Esophagus muscularis mucosa (tissue), 3 donors: Measurements from ENCODE around the gene HAND2.

ENCODE experiments used
- CTCF ChIP-seq, 3 experiments: fragments of 200-600 bp in 2 of 3; fragments of 450-650 bp in 1 of 3; sonication (generic) in 2 of 3; IDR thresholded peaks; one replicate each; pipeline ENCODE4 v1.5.1; 2017 to 2019; ENCODE audit warnings: antibody characterized with exemption in 3 of 3, mild to moderate bottlenecking in 2 of 3, moderate library complexity in 1 of 3
- POLR2A ChIP-seq: fragments of 450-650 bp; IDR thresholded peaks from one replicate; pipeline ENCODE4 v1.6.1; 2017; ENCODE audit warnings: antibody characterized with exemption, moderate library complexity, mild to moderate bottlenecking, low read depth
- POLR2AphosphoS5 ChIP-seq, 2 donors: sonication (generic); formaldehyde crosslinking; IDR thresholded peaks; one replicate each; pipeline ENCODE4 v1.6.1; 2017; ENCODE audit warnings: antibody characterized with exemption in 2 of 2

GRCh38 chr4:173490817-173491528 is 39.1 kb downstream of the HAND2 start:
- no peak for TF ChIP-seq CTCF (IDR thresholded peaks at IDR 0.05)
- no peak for TF ChIP-seq POLR2AphosphoS5 (IDR thresholded peaks at IDR 0.05)
- TF ChIP-seq POLR2A: no peak
